ENCODE measurements around the gene AKT1. TPM values are rescaled to one million over a fixed set of nuclear protein-coding genes. Genes with fewer than 3 reads are reported as not detected.

The AKT1 gene
- total RNA-seq, 1 donor from 2014 or later: 112 TPM

GRCh38 chr14:104794099-104794498, 1.4 kb downstream of the AKT1 start:
- TF ChIP-seq CTCF (IDR thresholded peaks at IDR 0.05): no peak
- no peak for DNase-seq (ENCODE audit: low spot score in 2 of 2)
- peaks cover 3 to 10% of the 10 kb centered on the region in 2 donors for H3K36me3 ChIP-seq
- intact Hi-C loops (cut with DNase I): no loop called here
- H3K27me3 ChIP-seq: no peaks in the 10 kb centered on the region
- H3K4me1 ChIP-seq: peaks cover 25 to 32% of the 10 kb centered on the region in 2 donors
- H3K9me3 ChIP-seq: no peaks in the 10 kb centered on the region
- H3K4me3 ChIP-seq: peak overlapping the region; percentile 88 to 97
- H3K27ac ChIP-seq: peak overlapping the region in 1 of 2 donors; percentile 62

GRCh38 chr14:104793703-104793959, 1.9 kb downstream of the AKT1 start:
- no peak overlapping the region for H3K27ac ChIP-seq
- TF ChIP-seq CTCF (IDR thresholded peaks at IDR 0.05): no peak
- intact Hi-C loops (cut with DNase I): no loop called here
- no peak for DNase-seq (ENCODE audit: low spot score in 2 of 2)
- H3K4me3 ChIP-seq: peak overlapping the region; percentile 88 to 97
- no peaks in the 10 kb centered on the region for H3K9me3 ChIP-seq
- H3K36me3 ChIP-seq: peaks cover 3 to 10% of the 10 kb centered on the region in 2 donors
- H3K4me1 ChIP-seq: peaks cover 25 to 32% of the 10 kb centered on the region in 2 donors
- no peaks in the 10 kb centered on the region for H3K27me3 ChIP-seq

- no peak for DNase-seq (ENCODE audit: low spot score in 2 of 2)
- Histone ChIP-seq H3K4me3 (peak overlapping the region in 1 of 2 donors; percentile 97), H3K27ac (peak overlapping the region; percentile 51 to 54), H3K4me1 (peaks cover 25 to 35% of the 10 kb centered on the region in 2 donors), H3K9me3 (no peaks in the 10 kb centered on the region), H3K36me3 (peaks cover 7 to 13% of the 10 kb centered on the region in 2 donors), H3K27me3 (no peaks in the 10 kb centered on the region)
- intact Hi-C loops (cut with DNase I): no loop called here
- TF ChIP-seq CTCF (IDR thresholded peaks at IDR 0.05): no peak
Measured at GRCh38 chr14:104792945-104793702, 2.4 kb downstream of the AKT1 start.

GRCh38 chr14:104792101-104792884, 3.3 kb downstream of the AKT1 start:
- no peak for TF ChIP-seq CTCF (IDR thresholded peaks at IDR 0.05)
- intact Hi-C loops (cut with DNase I): no loop called here
- Histone ChIP-seq H3K4me1 (peaks cover 25 to 43% of the 10 kb centered on the region in 2 donors), H3K9me3 (no peaks in the 10 kb centered on the region), H3K36me3 (peaks cover 7 to 14% of the 10 kb centered on the region in 2 donors), H3K27me3 (no peaks in the 10 kb centered on the region), H3K27ac (peak overlapping the region; percentile 51 to 54), H3K4me3 (peak overlapping the region in 1 of 2 donors; percentile 97)
- DNase-seq (ENCODE audit: low spot score in 2 of 2): peak in 1 of 2 donors; percentile 77

- intact Hi-C loops (cut with DNase I): no loop called here
- no peak for TF ChIP-seq CTCF (IDR thresholded peaks at IDR 0.05)
- DNase-seq (ENCODE audit: low spot score in 2 of 2): no peak
- Histone ChIP-seq H3K9me3 (no peaks in the 10 kb centered on the region), H3K27ac (no peak overlapping the region), H3K27me3 (no peaks in the 10 kb centered on the region), H3K4me3 (no peak overlapping the region), H3K4me1 (peaks cover 30 to 52% of the 10 kb centered on the region in 2 donors), H3K36me3 (peaks cover 7 to 14% of the 10 kb centered on the region in 2 donors)
Measured at GRCh38 chr14:104791425-104791824, 4.1 kb downstream of the AKT1 start.
